Immature natural killer cell (primary cell): ENCODE results near the gene KRT16. TPM values are rescaled to one million over a fixed set of nuclear protein-coding genes. Genes with fewer than 3 reads are reported as not detected.
"Not testable (repeated sequence)": the region's sequence is repeated elsewhere in the genome, so short reads cannot be mapped to it uniquely, and the experiment has no call there.

Experiments used
- DNase-seq, 3 donors: peaks; one replicate each; pipeline ENCODE4 v3.0.0; 2022; ENCODE audit warnings: mixed read lengths in 1 of 3
- H3K27ac Mint-ChIP-seq, 6 donors: one replicate each; pipeline ENCODE4 v1.8.0; 2020; ENCODE audit warnings: mixed read lengths in 6 of 6, mild to moderate bottlenecking in 5 of 6, inconsistent platforms in 4 of 6, moderate library complexity in 3 of 6
- H3K27me3 Mint-ChIP-seq, 3 donors: one replicate each; pipeline ENCODE4 v1.8.0; 2020 to 2021; ENCODE audit warnings: low read depth in 3 of 3, mild to moderate bottlenecking in 3 of 3, mixed read lengths in 3 of 3, moderate library complexity in 3 of 3, inconsistent platforms in 1 of 3
- H3K36me3 Mint-ChIP-seq, 3 donors: one replicate each; pipeline ENCODE4 v1.8.0; 2020; ENCODE audit warnings: mixed read lengths in 3 of 3, inconsistent platforms in 2 of 3, mild to moderate bottlenecking in 2 of 3
- H3K4me1 Mint-ChIP-seq, 2 donors: one replicate each; pipeline ENCODE4 v1.8.0; 2020; ENCODE audit warnings: inconsistent platforms in 2 of 2, mild to moderate bottlenecking in 2 of 2, mixed read lengths in 2 of 2, moderate library complexity in 1 of 2
- H3K4me3 Mint-ChIP-seq, 5 donors: one replicate each; pipeline ENCODE4 v1.8.0; 2020; ENCODE audit warnings: mild to moderate bottlenecking in 5 of 5, mixed read lengths in 5 of 5, inconsistent platforms in 3 of 5, moderate library complexity in 3 of 5
- H3K9me3 Mint-ChIP-seq, 6 donors: one replicate each; pipeline ENCODE4 v1.8.0; 2020; ENCODE audit warnings: mild to moderate bottlenecking in 6 of 6, mixed read lengths in 6 of 6, inconsistent platforms in 4 of 6, moderate library complexity in 3 of 6
- polyA plus RNA-seq, 3 donors: library from polyadenylated mRNA; unstranded; fragments of 300-500 nt; fragmentation: Illumina TruSeq; gene quantifications; one replicate each; pipeline ENCODE4 v1.2.3, GENCODE V29; 2021

Gene KRT16
- polyA plus RNA-seq, result not detected

DNA sequence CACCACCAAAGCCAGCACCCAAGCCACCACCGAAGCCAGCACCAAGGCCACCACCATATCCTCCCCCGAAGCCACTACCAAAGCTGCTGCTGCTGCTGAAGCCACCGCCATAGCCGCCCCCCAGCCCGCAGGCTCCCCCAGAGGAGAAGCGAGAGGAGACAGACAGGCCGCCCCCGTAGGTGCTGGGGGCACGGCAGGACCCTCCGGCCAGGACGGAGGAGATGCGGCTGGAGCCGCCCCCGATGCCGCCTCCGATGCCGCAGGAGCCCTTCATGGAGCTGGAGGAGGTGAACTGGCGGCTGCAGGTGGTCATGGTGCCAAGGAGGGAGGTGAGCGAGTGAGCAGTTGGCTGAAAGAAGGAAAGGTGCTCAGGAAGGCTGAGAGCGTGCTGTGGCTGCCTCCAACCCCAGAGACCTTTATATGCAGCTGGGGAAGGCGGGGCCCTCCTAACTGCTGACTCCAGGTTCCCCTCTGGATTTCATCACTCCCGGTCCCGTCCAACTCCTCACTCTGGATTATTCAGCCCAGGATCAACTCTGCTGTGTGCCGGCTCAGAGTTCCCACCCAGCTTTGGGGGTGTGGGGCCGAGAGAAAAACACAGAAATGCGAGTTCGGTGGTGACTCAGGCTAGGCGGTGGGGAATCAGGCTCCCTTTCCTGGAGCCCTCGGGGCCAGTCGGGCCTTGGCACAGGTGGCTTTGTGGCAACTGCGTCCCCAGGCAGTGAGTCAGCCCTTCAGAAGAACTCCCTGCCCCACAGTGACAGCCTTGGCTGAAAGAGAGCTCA lies at the start of gene KRT16:
Gene KRT16, minus strand, starts transcription at position 392 of the 785 bp plus-strand sequence. Its CDS starts 79 bp downstream, at position 313.
- H3K9me3 Mint-ChIP-seq, H3K36me3 Mint-ChIP-seq, DNase-seq, H3K27me3 Mint-ChIP-seq, H3K4me1 Mint-ChIP-seq, H3K27ac Mint-ChIP-seq: not testable (repeated sequence)
- H3K4me3 Mint-ChIP-seq, result peak within 1 kb of the TSS in 1 of 5 donors; percentile 27

DNA sequence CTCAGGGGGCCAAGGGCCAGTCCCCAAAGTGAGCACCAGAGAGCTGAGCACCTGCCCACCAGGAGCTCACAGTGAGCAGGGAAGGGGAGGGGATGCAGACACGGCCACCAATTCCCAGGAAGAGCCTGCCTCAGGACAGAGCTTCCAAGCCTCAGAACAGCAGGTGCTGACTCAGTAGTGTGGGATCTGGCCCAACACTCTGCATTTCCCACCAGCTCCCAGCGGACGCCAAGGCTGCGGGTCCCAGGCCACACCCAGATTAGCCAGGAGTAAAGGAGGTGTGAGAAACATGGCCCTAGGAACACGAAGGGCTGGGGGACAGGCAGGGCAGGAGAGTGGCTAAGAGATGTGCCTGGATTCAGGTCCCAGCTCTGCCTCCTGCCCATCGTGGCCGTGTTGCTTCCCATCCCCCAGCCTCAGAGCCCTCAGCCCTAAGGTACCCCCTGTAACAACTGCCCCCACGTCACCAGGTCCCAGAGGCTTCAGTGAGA lies 47.7 kb upstream of the KRT16 start:
- DNase-seq, result no peak
- no peak overlapping the region for H3K4me3 Mint-ChIP-seq
- H3K27me3 Mint-ChIP-seq, result peaks cover 0 to 6% (median 6%) of the 10 kb centered on the region in 3 donors

DNA sequence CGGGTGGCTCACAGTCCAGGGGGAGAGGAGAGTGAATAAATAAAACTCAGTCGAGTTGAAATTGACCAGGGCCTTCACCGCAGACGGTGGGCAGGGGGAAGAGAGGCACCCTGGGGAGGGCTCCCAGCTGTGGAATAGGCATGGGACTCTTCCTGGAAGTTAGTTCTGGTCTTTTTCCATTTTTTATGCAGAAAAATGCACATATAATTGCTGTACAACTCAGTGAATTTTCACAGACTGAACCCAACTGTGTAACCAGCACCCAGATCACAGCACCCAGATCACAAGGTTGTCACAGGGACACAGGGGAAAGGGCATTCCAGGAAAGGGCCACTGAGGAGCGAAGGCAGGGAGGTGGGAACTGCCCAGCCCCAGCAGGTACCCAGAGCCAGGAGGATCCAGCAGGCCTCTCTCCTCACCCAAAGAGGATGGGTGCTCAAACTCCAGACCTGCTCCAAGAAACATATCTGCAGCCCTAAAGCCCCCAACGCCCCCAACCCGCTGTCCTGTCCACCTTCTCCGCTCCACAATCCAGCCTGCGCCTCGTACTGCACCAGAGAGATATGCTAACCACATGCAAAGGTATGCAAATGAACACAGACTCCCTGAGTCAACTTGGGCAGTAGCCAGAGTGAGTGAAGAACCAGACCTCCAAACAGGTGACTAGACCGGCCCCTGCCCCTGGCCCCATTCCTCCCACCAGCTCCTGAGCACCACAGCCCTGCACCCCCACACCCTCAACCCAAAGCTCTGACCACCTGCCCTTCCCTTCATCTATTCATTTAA lies 47.1 kb upstream of the KRT16 start:
- Mint-ChIP-seq H3K36me3 (no peaks in the 10 kb centered on the region), H3K4me3 (no peak overlapping the region), H3K9me3 (no peaks in the 10 kb centered on the region), H3K27me3 (peaks cover 0 to 4% (median 3%) of the 10 kb centered on the region in 3 donors), H3K4me1 (no peaks in the 10 kb centered on the region), H3K27ac (no peak overlapping the region)
- no peak for DNase-seq

More for the DNA sequence above, 47.7 kb upstream of the KRT16 start:
- peaks cover 0 to 3% of the 10 kb centered on the region in 2 donors for H3K4me1 Mint-ChIP-seq
- H3K36me3 Mint-ChIP-seq, result no peaks in the 10 kb centered on the region
- H3K27ac Mint-ChIP-seq, result no peak overlapping the region
- no peaks in the 10 kb centered on the region for H3K9me3 Mint-ChIP-seq

DNA sequence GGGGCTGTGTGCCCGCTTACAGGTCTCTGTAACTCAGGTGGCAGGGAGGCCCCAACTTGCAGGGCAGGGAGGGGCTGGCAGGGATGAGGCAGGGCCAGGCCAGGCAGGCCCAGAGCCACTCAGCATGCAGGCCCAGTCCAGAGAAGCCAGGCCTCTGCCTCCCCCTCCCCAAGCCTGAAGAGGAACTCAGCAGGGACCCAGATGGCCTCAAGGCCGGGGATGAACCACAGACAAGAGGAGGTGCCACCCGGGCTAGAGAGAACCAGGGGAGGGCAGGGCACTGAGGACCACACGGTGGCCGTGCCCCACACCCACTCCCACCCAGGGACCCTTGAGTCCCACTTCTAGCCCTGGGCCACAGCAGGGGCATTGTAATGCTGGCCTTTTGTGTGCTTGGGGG lies 46.3 kb upstream of the KRT16 start:
- no peaks in the 10 kb centered on the region for H3K4me1 Mint-ChIP-seq
- no peaks in the 10 kb centered on the region for H3K9me3 Mint-ChIP-seq
- no peak overlapping the region for H3K4me3 Mint-ChIP-seq
- no peak overlapping the region for H3K27ac Mint-ChIP-seq
- H3K27me3 Mint-ChIP-seq, result peaks cover 0 to 4% (median 3%) of the 10 kb centered on the region in 3 donors
- no peaks in the 10 kb centered on the region for H3K36me3 Mint-ChIP-seq
- no peak for DNase-seq

DNA sequence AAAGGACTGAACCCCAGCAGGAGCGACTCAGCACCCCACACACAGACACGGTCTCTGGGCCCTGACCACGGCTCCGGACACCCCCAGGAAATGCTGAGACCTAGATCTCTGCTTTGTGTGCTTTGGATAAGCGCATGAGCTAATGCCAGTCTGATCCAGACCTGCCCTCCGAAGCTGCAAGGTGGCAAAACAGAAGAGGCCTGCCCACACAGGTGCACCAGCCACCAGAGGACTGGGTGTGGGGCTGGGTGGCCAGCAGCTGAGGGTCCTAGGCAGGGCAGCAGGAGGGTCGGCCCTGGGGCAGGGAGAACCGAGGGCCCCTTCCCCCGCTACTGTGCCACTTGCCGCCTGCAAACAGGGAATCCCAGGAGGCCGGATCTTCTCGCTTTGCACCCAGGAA lies 45.4 kb upstream of the KRT16 start:
- DNase-seq, result no peak
- Mint-ChIP-seq H3K27ac (no peak overlapping the region), H3K4me1 (no peaks in the 10 kb centered on the region), H3K9me3 (no peaks in the 10 kb centered on the region), H3K27me3 (peaks cover 0 to 4% (median 3%) of the 10 kb centered on the region in 3 donors), H3K4me3 (no peak overlapping the region), H3K36me3 (no peaks in the 10 kb centered on the region)

DNA sequence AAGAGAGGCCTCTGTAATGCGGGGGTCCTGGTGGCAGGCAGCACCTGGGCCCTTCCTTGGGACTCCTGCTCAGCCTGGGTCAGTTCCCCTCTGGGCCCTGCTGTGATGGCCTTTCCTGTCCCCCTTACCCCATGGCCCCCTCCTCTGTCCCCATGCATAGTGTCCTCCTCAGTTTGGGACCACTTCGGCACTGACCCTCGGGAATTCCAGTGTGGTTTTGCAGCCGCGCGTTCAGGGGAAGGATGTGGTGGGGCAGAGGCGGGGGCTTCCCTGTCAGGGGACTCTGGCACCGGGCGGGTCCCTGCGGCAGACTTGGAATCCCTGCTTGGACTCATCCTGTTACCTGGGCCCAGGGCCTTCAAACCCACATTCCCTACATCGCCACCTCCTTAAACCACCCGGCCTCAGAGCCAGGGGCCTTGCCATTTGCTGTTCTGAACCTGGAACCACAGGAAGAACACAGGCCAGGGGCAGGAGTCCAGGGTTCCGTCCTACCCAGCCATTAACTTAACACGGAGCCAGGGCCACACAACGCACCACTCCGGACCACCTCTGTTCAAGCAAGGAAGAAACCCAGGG lies 44.7 kb upstream of the KRT16 start:
- Mint-ChIP-seq H3K4me3 (no peak overlapping the region), H3K9me3 (no peaks in the 10 kb centered on the region), H3K36me3 (no peaks in the 10 kb centered on the region), H3K27me3 (peaks cover 0 to 4% (median 3%) of the 10 kb centered on the region in 3 donors), H3K4me1 (no peaks in the 10 kb centered on the region), H3K27ac (no peak overlapping the region)
- DNase-seq, result no peak

DNA sequence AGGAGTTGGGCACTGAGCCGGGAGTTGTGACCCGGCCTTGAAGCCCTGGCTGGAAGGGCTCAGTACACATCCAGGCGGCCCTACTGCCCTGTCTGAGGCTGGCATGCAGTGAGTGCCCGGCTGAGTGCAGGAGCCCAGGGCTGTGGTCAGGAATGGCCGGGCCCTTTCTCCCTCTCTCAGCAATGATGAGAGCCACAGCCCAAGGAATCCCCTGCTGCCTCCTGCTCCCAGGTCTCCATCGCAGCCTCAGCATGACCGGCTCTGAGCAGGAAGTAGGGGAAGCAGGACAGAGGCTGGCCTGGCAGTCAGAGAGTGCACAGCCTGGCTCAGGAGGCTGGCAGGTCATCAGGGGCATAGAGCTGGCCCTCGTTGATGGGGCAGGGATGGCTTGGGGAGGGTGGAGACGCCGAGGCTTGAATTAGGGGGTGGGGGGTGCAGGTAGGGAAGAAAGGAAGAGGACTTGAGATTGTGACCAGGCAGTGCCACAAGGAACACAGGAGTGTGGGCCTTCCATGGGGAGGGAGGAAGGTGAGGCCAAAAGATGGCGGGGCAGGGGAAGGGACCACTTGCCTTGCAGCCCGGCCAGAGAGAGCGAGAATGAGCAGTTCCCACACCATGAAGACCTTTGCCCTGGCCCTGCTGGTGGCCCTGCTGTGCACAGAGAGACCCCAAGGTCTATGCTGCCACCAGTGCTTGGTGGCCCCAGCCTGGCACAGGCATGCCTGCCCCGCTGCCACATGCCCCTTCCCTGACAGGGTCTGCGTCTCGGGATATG lies 43.9 kb upstream of the KRT16 start:
- no peaks in the 10 kb centered on the region for H3K4me1 Mint-ChIP-seq
- H3K9me3 Mint-ChIP-seq, result no peaks in the 10 kb centered on the region
- H3K4me3 Mint-ChIP-seq, result no peak overlapping the region
- peaks cover 0 to 6% (median 4%) of the 10 kb centered on the region in 3 donors for H3K27me3 Mint-ChIP-seq
- H3K36me3 Mint-ChIP-seq, result no peaks in the 10 kb centered on the region
- no peak overlapping the region for H3K27ac Mint-ChIP-seq
- DNase-seq, result no peak

DNA sequence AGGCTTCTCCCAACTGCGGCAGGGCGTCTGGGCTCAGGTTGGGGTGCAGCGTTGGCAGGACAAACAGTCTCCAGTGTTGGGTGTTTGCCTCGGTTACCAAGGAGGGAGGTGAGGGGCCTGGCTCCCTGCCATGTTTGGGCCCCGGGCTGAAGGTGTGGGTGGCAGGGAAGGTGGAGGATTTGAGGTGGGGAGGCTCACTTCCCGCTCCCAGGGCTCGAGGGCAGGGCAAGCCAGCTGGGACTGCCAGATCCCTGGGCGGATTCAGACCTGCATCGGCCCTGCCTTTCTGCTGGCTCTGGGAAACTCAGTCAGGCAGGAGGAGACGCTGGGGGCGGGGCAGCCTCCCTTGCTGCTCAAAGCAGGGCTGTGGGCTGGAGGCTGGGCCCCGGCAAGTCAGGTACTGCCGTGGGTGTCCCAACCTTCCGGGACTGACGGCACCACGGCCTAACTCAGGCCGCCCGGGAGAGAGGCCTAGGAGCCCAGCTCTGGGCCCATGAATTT lies 43.1 kb upstream of the KRT16 start:
- H3K4me3 Mint-ChIP-seq, result no peak overlapping the region
- no peaks in the 10 kb centered on the region for H3K4me1 Mint-ChIP-seq
- no peaks in the 10 kb centered on the region for H3K36me3 Mint-ChIP-seq
- no peak overlapping the region for H3K27ac Mint-ChIP-seq
- H3K9me3 Mint-ChIP-seq, result no peaks in the 10 kb centered on the region
- peaks cover 0 to 6% (median 4%) of the 10 kb centered on the region in 3 donors for H3K27me3 Mint-ChIP-seq
- DNase-seq, result no peak

DNA sequence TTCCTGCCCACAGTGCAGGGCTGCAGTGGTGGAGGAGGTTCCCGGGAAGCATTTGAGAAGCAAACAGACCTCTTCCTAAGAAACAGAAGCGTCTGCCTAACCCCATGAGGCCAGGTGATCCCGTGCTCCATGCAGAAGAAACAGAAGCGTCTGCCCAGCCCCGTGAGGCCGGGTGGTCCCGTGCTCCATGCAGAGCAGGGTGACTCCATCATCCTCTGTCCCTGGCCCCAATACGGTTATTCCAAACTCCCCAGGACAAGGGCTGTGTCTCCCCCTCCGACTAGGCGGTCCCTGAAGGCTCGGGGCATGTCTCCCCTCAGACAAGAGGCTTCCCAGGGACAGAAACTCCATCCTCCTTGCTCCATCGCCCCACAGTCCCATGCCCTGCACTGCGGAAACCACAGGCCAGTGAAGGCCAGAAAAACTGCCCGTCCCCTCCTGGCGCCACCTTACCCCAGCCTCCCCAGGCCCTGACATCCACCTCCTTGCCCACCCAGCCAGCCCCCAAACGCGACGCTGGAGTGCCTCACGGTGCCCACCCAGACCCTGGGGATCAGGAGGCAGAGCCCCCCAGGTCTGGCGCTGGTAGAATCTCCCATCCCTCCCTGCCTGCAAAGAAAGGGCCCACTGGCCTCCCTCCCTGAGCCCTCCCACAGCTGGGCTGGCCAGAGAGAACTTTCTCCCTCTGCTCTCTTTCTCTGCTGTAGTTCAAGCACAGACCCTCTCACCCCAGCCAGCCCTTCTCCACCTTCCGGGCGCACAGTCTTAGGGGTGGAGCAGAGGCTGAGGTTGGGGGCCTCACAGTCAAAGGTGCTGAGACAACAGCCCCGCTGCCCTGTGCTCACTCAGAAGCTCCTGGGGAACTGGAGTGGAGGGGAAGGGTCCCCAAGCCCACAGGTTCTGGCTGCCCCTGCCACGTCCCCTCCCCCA lies 42.4 kb upstream of the KRT16 start:
- no peaks in the 10 kb centered on the region for H3K9me3 Mint-ChIP-seq
- peaks cover 0 to 6% (median 4%) of the 10 kb centered on the region in 3 donors for H3K27me3 Mint-ChIP-seq
- no peak overlapping the region for H3K27ac Mint-ChIP-seq
- no peaks in the 10 kb centered on the region for H3K4me1 Mint-ChIP-seq
- no peak overlapping the region for H3K4me3 Mint-ChIP-seq
- H3K36me3 Mint-ChIP-seq, result no peaks in the 10 kb centered on the region
- no peak for DNase-seq

DNA sequence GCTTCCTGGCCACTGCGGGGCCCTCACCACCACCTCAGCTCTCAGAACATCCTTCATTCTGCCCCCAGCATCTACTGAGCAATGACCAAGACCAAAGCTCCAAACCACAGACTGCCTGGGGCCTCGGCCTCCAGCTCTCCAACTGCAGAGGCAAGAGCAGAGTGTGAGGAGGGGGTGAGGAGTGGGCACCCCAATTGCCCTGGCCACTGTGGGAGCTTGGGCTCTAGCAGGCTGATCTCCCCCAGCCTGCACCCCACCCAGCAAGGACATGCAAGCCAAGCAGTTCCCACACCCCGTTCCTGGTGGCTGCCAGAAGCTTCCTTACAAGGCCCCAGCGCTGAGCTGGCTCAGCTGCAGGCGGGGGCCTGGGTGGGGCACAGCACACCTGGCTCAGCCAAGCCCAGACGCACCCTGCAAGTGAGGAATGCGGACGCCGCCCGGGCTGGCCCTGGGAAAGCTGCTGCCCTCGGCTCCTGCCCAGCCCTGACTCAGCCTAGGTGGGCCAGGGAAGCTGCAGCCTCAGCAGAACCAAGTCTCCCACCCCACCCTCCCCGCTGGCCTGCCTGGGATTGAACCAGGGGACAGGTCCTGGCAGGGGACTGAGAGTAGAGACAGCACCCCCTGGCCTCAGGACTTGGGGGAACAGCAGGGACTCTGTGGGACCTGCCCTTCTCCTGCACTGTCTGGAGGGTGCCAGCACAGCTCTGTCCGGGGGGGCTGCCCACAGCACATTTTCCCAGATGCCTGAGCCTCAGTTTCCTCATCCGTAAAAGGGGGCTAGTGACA lies 41.5 kb upstream of the KRT16 start:
- no peak overlapping the region for H3K27ac Mint-ChIP-seq
- H3K36me3 Mint-ChIP-seq, result no peaks in the 10 kb centered on the region
- H3K4me1 Mint-ChIP-seq, result no peaks in the 10 kb centered on the region
- peaks cover 0 to 6% (median 2%) of the 10 kb centered on the region in 3 donors for H3K27me3 Mint-ChIP-seq
- DNase-seq, result no peak
- no peak overlapping the region for H3K4me3 Mint-ChIP-seq
- H3K9me3 Mint-ChIP-seq, result no peaks in the 10 kb centered on the region

DNA sequence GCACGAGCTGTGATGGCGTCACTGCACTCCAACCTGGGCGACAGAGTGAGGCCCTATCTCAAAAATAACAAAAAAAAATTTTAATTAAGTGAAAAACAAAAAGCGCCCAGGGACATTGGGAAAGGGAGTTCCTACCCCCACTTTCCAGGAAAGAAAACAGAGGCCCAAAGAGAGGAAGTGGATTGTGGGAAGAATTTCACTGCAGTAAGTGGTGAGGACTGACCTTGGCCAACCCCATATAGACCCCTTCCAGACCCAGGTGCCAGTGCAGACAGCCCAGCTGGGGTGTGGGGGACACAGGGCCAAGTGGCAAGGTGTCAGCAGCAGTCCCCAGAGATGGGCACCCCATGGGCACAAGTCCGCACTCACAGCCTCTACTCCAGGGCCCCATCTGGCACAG lies 40.9 kb upstream of the KRT16 start:
- DNase-seq, result no peak
- H3K36me3 Mint-ChIP-seq, result no peaks in the 10 kb centered on the region
- peaks cover 0 to 9% (median 4%) of the 10 kb centered on the region in 3 donors for H3K27me3 Mint-ChIP-seq
- H3K4me1 Mint-ChIP-seq, result peaks cover 4 to 6% of the 10 kb centered on the region in 2 donors
- H3K4me3 Mint-ChIP-seq, result no peak overlapping the region
- H3K27ac Mint-ChIP-seq, result no peak overlapping the region
- no peaks in the 10 kb centered on the region for H3K9me3 Mint-ChIP-seq

DNA sequence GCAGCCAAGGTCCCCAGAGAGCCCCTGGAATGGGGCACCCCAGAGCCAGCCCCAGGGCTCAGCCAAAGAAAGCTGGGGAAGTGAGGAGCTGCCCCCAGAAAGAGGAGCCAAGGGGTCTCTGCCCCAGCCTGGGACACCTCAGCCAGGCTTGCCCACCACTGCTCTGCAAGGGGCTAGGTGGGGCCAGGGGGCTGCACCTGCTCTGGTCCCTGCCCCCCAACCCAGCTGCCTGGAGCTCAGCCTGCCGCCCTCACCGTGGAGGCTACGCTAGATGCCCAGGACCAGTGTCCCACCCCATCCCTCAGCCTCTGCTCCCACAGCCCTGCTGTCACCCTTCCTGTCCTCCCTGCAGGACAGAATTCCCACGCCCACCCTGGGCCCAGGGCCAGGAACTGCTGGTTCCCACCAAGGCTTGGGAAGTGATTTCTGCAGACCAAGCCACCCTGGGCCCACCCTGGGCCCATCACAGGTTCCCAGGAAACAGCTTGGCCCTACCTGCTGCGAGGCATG lies 39.9 kb upstream of the KRT16 start:
- Mint-ChIP-seq H3K9me3 (no peaks in the 10 kb centered on the region), H3K27ac (no peak overlapping the region), H3K36me3 (no peaks in the 10 kb centered on the region), H3K27me3 (peaks cover 0 to 7% (median 6%) of the 10 kb centered on the region in 3 donors), H3K4me3 (no peak overlapping the region), H3K4me1 (peaks cover 10 to 12% of the 10 kb centered on the region in 2 donors)
- DNase-seq, result no peak
